Activated T-cell treated with anti-CD3 and anti-CD28 coated beads, Interleukin-2, amount 50 U/mL, for 72 hours (primary cell): ENCODE results near the gene C19orf25. TPM values are rescaled to one million over a fixed set of nuclear protein-coding genes. Genes with fewer than 3 reads are reported as not detected.

Experiments used
- ATAC-seq, 2 donors: fragments of 150-1000 bp; cut with Tn5 transposase; replicated peaks in 1 of 2; 2 replicates each; pipeline ENCODE4 v1.10.0; 2021; ENCODE audit warnings: moderate library complexity in 2 of 2, mild to moderate bottlenecking in 1 of 2
- DNase-seq, 2 donors: peaks; one replicate each; pipeline ENCODE4 v3.0.0; 2021 to 2022; ENCODE audit warnings: mixed read lengths in 1 of 2
- H3K27ac Mint-ChIP-seq: one replicate; pipeline ENCODE4 v1.8.0; 2022; ENCODE audit warnings: mild to moderate bottlenecking, moderate library complexity, mixed read lengths
- H3K27me3 Mint-ChIP-seq: one replicate; pipeline ENCODE4 v1.8.0; 2022; ENCODE audit warnings: low read depth, mixed read lengths
- H3K36me3 Mint-ChIP-seq, 2 donors: one replicate each; pipeline ENCODE4 v1.8.0; 2022; ENCODE audit warnings: mixed read lengths in 2 of 2, mild to moderate bottlenecking in 1 of 2; ENCODE audit not compliant: insufficient read depth in 2 of 2
- H3K4me1 Mint-ChIP-seq: one replicate; pipeline ENCODE4 v1.8.0; 2022; ENCODE audit warnings: low read depth, mixed read lengths
- H3K4me3 Mint-ChIP-seq, 2 donors: one replicate each; pipeline ENCODE4 v1.8.0; 2022; ENCODE audit warnings: mild to moderate bottlenecking in 2 of 2, mixed read lengths in 2 of 2, moderate library complexity in 2 of 2
- H3K9me3 Mint-ChIP-seq, 2 donors: one replicate each; pipeline ENCODE4 v1.8.0; 2022; ENCODE audit warnings: mixed read lengths in 2 of 2
- total RNA-seq, 2 donors: library from RNA; stranded (reverse); gene quantifications; one replicate each; pipeline ENCODE4 v1.2.3, GENCODE V29; 2022

The C19orf25 gene
- total RNA-seq, 2 donors from 2014 or later: 28.1 to 31.7 TPM

GRCh38 chr19:1433119-1434039 lies 45.6 kb downstream of the C19orf25 start:
- Mint-ChIP-seq H3K36me3 (peaks cover 3 to 5% of the 10 kb centered on the region in 2 donors), H3K9me3 (no peaks in the 10 kb centered on the region), H3K27me3 (no peaks in the 10 kb centered on the region), H3K4me3 (no peak overlapping the region), H3K4me1 (peaks cover 7% of the 10 kb centered on the region), H3K27ac (no peak overlapping the region)
- ATAC-seq (no peak), DNase-seq (no peak)

DNA sequence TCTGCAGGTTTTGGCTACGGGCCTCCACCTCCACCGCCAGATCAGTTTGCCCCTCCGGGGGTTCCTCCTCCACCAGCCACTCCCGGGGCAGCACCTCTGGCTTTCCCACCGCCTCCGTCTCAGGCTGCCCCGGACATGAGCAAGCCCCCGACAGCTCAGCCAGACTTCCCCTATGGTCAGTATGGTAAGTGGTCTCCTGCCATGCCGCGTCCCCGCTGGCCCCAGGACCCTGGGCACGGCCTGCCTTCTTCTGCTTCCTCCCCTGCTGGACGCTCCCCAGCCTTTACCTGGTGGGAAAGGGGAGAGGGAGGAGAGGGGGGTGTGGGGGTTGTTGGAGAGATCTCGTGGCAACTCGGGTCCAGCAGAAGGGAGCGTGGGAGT lies 46.5 kb downstream of the C19orf25 start:
- Mint-ChIP-seq H3K27me3 (no peaks in the 10 kb centered on the region), H3K9me3 (no peaks in the 10 kb centered on the region), H3K36me3 (peaks cover 0 to 6% of the 10 kb centered on the region in 2 donors), H3K4me3 (no peak overlapping the region), H3K4me1 (no peaks in the 10 kb centered on the region), H3K27ac (no peak overlapping the region)
- ATAC-seq: no peak
- no peak for DNase-seq

- DNase-seq: no peak
- no peaks in the 10 kb centered on the region for H3K4me1 Mint-ChIP-seq
- no peak overlapping the region for H3K4me3 Mint-ChIP-seq
- peaks cover 0 to 6% of the 10 kb centered on the region in 2 donors for H3K36me3 Mint-ChIP-seq
- no peaks in the 10 kb centered on the region for H3K27me3 Mint-ChIP-seq
- no peak for ATAC-seq
- H3K27ac Mint-ChIP-seq: no peak overlapping the region
- no peaks in the 10 kb centered on the region for H3K9me3 Mint-ChIP-seq
These were observed 47.1 kb downstream of the C19orf25 start for GRCh38 chr19:1431759-1432506.

DNA sequence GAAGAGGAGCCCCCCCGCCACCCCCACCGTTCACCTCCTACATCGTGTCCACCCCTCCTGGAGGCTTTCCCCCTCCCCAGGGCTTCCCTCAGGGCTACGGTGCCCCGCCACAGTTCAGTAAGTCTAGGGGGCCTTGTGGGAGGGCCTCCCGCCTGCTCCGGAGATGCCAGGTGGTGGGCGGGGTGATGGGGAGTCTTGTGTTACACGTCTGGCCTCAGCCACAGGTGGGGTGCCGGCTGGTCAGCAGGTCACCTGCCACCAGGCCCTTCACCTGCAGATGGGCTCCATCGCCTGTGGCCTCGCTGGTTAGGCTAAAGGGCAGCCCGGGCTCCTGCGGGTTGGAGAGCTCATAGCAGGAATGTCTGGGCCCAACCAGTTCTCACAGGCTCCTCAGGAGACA lies 48.8 kb downstream of the C19orf25 start:
- DNase-seq (no peak), ATAC-seq (no peak)
- peaks cover 0 to 8% of the 10 kb centered on the region in 2 donors for H3K36me3 Mint-ChIP-seq
- no peaks in the 10 kb centered on the region for H3K4me1 Mint-ChIP-seq
- H3K4me3 Mint-ChIP-seq: no peak overlapping the region
- H3K27me3 Mint-ChIP-seq: no peaks in the 10 kb centered on the region
- no peaks in the 10 kb centered on the region for H3K9me3 Mint-ChIP-seq
- H3K27ac Mint-ChIP-seq: no peak overlapping the region

DNA sequence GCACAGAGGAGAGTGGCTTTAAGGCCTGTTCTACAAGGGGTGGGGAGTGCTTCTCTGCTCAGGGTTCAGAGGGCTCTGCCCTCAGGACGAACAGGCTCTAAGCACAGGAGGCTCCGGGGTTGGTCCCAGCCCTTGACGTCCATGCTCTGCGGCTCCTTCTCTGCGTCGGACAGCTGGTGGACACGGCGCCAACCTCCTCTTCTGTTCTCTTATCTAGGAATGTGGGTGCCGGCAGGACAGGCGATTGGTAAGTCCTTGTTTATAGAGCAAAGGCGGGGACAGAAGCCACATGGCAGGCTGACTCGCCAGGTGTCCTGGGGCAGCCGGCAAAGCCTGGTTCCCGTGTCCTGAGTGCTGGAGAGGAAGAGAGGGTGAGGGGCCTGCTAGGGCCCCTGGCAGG lies 49.3 kb downstream of the C19orf25 start:
- Mint-ChIP-seq H3K4me1 (no peaks in the 10 kb centered on the region), H3K36me3 (peaks cover 0 to 12% of the 10 kb centered on the region in 2 donors), H3K4me3 (no peak overlapping the region), H3K27me3 (no peaks in the 10 kb centered on the region), H3K27ac (no peak overlapping the region), H3K9me3 (no peaks in the 10 kb centered on the region)
- DNase-seq (no peak), ATAC-seq (no peak)

DNA sequence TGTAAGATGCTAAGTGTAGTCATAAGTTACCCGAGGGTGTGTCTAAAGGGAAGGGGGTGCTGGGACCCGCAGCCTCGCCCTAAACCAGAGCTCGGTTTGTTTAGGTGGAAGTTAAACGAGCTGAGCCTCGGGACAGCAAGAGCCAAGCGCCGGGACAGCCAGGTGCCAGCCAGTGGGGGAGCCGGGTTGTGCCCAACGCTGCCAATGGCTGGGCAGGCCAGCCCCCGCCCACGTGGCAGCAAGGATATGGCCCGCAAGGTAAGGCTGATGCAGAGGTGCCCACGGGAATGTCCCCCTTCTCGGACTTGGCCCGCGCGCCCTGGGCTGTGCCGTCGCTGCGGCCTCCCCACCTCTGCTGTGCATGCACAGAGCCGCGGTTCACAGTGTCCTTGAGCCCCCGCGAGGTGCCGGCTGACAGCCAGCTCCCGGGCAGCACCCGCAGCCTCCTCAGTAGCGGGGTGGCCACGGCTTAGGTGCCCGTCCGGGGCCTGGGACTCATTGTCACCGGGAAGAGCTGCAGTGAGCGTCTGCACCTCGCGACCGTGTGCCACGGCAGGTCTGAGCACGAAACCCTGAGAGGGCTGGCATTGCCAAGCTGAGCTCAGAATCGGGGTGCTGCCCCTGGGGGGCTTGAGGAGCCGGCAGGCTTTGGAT lies 50.1 kb downstream of the C19orf25 start:
- Mint-ChIP-seq H3K27me3 (no peaks in the 10 kb centered on the region), H3K4me1 (no peaks in the 10 kb centered on the region), H3K4me3 (no peak overlapping the region), H3K36me3 (peaks cover 0 to 12% of the 10 kb centered on the region in 2 donors), H3K9me3 (no peaks in the 10 kb centered on the region), H3K27ac (no peak overlapping the region)
- no peak for DNase-seq
- no peak for ATAC-seq

DNA sequence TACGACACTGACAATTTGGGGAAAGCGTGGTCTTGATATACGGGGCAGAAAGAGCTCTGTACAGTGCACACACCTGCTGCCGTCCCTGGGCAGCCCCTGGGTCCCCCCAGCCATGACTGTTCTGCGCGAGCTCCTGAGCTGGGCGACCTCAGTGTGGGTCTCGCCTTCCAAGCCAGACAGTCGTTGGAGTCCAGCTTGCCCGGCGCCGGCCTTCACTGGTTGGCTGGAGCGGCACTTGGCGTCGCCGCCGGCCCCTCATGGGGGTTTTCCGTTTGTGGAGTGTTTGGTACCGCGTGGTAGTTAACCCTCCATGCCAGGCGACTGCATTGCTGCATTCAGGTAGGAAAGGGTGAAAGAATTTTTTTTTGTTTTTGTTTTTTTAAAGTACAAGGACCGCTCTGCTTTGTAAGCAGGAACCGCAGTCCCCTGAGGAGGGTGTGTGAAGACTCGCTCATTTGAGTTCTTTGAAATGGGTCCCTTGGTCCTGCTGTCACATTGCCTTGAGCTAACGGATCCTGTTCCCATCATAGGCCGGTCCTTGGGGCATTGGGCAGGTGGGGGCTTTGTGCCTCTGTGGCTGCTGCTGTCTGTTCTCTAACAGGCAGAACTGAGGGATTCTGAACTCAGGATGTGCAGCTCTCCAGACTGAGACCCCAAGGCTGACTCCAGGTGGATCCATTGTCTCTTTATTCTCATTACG lies 51.6 kb downstream of the C19orf25 start:
- Mint-ChIP-seq H3K36me3 (peaks cover 6 to 21% of the 10 kb centered on the region in 2 donors), H3K4me1 (no peaks in the 10 kb centered on the region), H3K27ac (no peak overlapping the region), H3K4me3 (no peak overlapping the region), H3K27me3 (no peaks in the 10 kb centered on the region), H3K9me3 (no peaks in the 10 kb centered on the region)
- ATAC-seq: no peak
- DNase-seq: no peak

DNA sequence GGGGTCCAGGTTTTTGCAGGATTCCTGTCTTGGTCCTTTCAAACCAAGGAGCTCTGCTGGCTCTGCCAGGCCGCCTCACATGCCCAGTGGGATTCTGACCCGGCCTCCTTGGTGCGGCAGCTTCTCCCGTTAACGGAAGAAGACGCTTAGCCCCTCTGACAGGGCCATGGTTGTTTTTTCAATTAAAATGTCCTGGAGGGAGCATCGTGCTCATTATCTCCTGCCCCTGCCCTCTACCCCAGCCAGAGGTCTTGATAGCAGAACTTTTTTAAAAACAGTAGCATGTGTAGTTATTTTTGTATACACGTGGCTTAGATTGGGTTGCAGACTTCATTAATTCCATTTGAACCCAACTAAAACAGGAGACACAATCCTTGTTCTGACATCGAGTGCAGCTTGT lies 52.3 kb downstream of the C19orf25 start:
- Mint-ChIP-seq H3K27me3 (no peaks in the 10 kb centered on the region), H3K4me3 (no peak overlapping the region), H3K4me1 (no peaks in the 10 kb centered on the region), H3K36me3 (peaks cover 6 to 20% of the 10 kb centered on the region in 2 donors), H3K27ac (no peak overlapping the region), H3K9me3 (no peaks in the 10 kb centered on the region)
- DNase-seq (no peak), ATAC-seq (no peak)

GRCh38 chr19:1425902-1426301 lies 53.1 kb downstream of the C19orf25 start:
- Mint-ChIP-seq H3K4me3 (no peak overlapping the region), H3K36me3 (peaks cover 6 to 21% of the 10 kb centered on the region in 2 donors), H3K27me3 (no peaks in the 10 kb centered on the region), H3K9me3 (no peaks in the 10 kb centered on the region), H3K27ac (no peak overlapping the region), H3K4me1 (no peaks in the 10 kb centered on the region)
- no peak for ATAC-seq
- DNase-seq: no peak

- DNase-seq (no peak), ATAC-seq (no peak)
- Mint-ChIP-seq H3K4me3 (no peak overlapping the region), H3K9me3 (no peaks in the 10 kb centered on the region), H3K4me1 (no peaks in the 10 kb centered on the region), H3K36me3 (peaks cover 8 to 21% of the 10 kb centered on the region in 2 donors), H3K27me3 (no peaks in the 10 kb centered on the region), H3K27ac (no peak overlapping the region)
These were observed 53.7 kb downstream of the C19orf25 start for GRCh38 chr19:1425102-1425837.

- DNase-seq (no peak), ATAC-seq (no peak)
- Mint-ChIP-seq H3K27ac (no peak overlapping the region), H3K27me3 (no peaks in the 10 kb centered on the region), H3K4me3 (no peak overlapping the region), H3K9me3 (no peaks in the 10 kb centered on the region), H3K4me1 (no peaks in the 10 kb centered on the region), H3K36me3 (peaks cover 10 to 25% of the 10 kb centered on the region in 2 donors)
These were observed 54.6 kb downstream of the C19orf25 start for GRCh38 chr19:1424192-1424955.
